ENCODE results near the gene CYB561A3.
A peak's percentile ranks its signal among the peaks of the same experiment; 100 is the strongest.

The CYB561A3 gene

GRCh38 chr11:61378713-61379313, 17.1 kb upstream of the CYB561A3 start:
- no peak overlapping the region for H3K4me3 ChIP-seq (replicated peaks in 1 of 2; ENCODE audit: low read depth in 2 of 2, low read length in 2 of 2)
- no peak for TF ChIP-seq CTCF (IDR thresholded peaks at IDR 0.05; ENCODE audit: low read depth, low read length)
- DNase-seq (ENCODE audit: low read depth in 2 of 2) = peak; percentile 97 to 99

GRCh38 chr11:61377461-61378160, 15.9 kb upstream of the CYB561A3 start:
- TF ChIP-seq CTCF (IDR thresholded peaks at IDR 0.05; ENCODE audit: low read depth, low read length) = no peak

GRCh38 chr11:61375761-61376108, 14.1 kb upstream of the CYB561A3 start:
- H3K4me3 ChIP-seq (replicated peaks in 1 of 2; ENCODE audit: low read depth in 2 of 2, low read length in 2 of 2) = no peak overlapping the region
- peak in 1 of 2 donors; percentile 35 for DNase-seq (ENCODE audit: low read depth in 2 of 2)
- TF ChIP-seq CTCF (IDR thresholded peaks at IDR 0.05; ENCODE audit: low read depth, low read length) = no peak

More at GRCh38 chr11:61377461-61378160, 15.9 kb upstream of the CYB561A3 start:
- H3K4me3 ChIP-seq (replicated peaks in 1 of 2; ENCODE audit: low read depth in 2 of 2, low read length in 2 of 2) = no peak overlapping the region
- peak in 1 of 2 donors; percentile 62 for DNase-seq (ENCODE audit: low read depth in 2 of 2)

- no peak for DNase-seq (ENCODE audit: low read depth in 2 of 2)
- no peak overlapping the region for H3K4me3 ChIP-seq (replicated peaks in 1 of 2; ENCODE audit: low read depth in 2 of 2, low read length in 2 of 2)
- TF ChIP-seq CTCF (IDR thresholded peaks at IDR 0.05; ENCODE audit: low read depth, low read length) = no peak
Observed at GRCh38 chr11:61372659-61373420, 11.2 kb upstream of the CYB561A3 start.

- DNase-seq (ENCODE audit: low read depth in 2 of 2) = no peak
- H3K4me3 ChIP-seq (replicated peaks in 1 of 2; ENCODE audit: low read depth in 2 of 2, low read length in 2 of 2) = no peak overlapping the region
- no peak for TF ChIP-seq CTCF (IDR thresholded peaks at IDR 0.05; ENCODE audit: low read depth, low read length)
Observed at GRCh38 chr11:61370349-61371005, 8.8 kb upstream of the CYB561A3 start.

GRCh38 chr11:61369372-61370348, 8.0 kb upstream of the CYB561A3 start:
- DNase-seq (ENCODE audit: low read depth in 2 of 2) = peak; percentile 78 to 94
- TF ChIP-seq CTCF (IDR thresholded peaks at IDR 0.05; ENCODE audit: low read depth, low read length) = no peak
- H3K4me3 ChIP-seq (replicated peaks in 1 of 2; ENCODE audit: low read depth in 2 of 2, low read length in 2 of 2) = no peak overlapping the region
